ENCODE data around the gene CHST2.
"Not testable (repeated sequence)": the region's sequence is repeated elsewhere in the genome, so short reads cannot be mapped to it uniquely, and the experiment has no call there.

The CHST2 gene, protein sequence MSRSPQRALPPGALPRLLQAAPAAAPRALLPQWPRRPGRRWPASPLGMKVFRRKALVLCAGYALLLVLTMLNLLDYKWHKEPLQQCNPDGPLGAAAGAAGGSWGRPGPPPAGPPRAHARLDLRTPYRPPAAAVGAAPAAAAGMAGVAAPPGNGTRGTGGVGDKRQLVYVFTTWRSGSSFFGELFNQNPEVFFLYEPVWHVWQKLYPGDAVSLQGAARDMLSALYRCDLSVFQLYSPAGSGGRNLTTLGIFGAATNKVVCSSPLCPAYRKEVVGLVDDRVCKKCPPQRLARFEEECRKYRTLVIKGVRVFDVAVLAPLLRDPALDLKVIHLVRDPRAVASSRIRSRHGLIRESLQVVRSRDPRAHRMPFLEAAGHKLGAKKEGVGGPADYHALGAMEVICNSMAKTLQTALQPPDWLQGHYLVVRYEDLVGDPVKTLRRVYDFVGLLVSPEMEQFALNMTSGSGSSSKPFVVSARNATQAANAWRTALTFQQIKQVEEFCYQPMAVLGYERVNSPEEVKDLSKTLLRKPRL

DNA sequence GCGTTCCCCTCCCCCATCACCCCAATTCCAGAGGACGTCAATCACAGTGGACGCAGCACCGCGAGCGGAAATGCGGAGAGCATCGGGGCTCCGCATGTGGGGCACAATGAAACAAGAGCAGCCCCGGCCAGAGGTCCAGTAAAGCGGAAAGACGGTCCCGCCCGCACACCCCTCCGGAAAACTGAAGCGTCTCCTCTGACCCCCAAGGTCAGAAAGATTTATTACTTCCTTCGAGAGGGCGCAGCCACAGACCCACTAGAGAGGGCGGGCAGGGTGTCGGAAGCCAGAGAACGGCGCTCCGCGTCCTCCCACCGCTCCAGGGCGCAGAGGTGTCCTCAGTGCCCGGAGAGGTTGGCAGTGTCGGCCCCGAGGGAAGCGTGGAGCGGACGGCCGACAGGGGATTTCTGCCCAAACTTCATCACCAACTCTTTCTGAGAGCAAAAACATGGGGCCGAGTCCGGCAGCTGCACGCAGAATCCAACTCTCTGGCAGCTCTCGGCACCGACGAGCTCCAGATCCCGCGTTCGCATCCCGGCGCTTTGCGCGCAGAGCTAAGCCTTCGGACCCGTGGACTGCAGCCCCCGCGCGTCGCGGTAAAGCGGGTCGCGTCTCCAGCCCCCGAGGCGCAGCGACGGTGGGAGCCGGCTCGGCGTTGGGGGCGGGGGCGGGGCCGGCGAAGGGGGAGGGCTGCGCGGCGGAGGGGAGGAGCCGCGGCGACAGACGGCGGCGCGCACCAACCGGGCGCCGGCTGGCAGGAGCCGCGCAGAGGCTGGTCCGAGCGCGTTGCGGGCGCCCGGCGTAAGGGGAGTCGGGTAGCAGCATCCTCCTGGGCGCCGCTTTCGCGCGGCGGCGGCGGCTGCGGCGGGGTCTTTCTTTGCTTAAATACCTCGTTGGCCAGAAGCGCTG is at the start of gene CHST2:
TSS of gene CHST2 (plus strand) at position 763 of the 906 bp plus-strand sequence. CDS start 1,046 bp downstream, outside the sequence.
- peak within 1 kb of the TSS; percentile 63 for H3K4me3 ChIP-seq (ENCODE audit: low read depth, low read length)

GRCh38 chr3:143070977-143071551 is 48.5 kb upstream of the CHST2 start:
- DNase-seq (ENCODE audit: low read depth), result no peak
- no peak overlapping the region for H3K4me3 ChIP-seq (ENCODE audit: low read depth, low read length)
- TF ChIP-seq, protein P1, sequence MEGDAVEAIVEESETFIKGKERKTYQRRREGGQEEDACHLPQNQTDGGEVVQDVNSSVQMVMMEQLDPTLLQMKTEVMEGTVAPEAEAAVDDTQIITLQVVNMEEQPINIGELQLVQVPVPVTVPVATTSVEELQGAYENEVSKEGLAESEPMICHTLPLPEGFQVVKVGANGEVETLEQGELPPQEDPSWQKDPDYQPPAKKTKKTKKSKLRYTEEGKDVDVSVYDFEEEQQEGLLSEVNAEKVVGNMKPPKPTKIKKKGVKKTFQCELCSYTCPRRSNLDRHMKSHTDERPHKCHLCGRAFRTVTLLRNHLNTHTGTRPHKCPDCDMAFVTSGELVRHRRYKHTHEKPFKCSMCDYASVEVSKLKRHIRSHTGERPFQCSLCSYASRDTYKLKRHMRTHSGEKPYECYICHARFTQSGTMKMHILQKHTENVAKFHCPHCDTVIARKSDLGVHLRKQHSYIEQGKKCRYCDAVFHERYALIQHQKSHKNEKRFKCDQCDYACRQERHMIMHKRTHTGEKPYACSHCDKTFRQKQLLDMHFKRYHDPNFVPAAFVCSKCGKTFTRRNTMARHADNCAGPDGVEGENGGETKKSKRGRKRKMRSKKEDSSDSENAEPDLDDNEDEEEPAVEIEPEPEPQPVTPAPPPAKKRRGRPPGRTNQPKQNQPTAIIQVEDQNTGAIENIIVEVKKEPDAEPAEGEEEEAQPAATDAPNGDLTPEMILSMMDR (IDR thresholded peaks at IDR 0.05; ENCODE audit: low read depth, low read length), result no peak
- TF ChIP-seq MAX (IDR thresholded peaks at IDR 0.05; ENCODE audit: low read depth, low read length), result no peak
- no peak for TF ChIP-seq POLR2A (IDR thresholded peaks at IDR 0.05; ENCODE audit: extremely low read depth, insufficient read length)
- TF ChIP-seq MYC (IDR thresholded peaks at IDR 0.05; ENCODE audit: low read depth, low read length), result no peak

More for the DNA sequence above, at the start of gene CHST2:
- peak; percentile 82 for DNase-seq (ENCODE audit: low read depth)
- peak; percentile 21 for TF ChIP-seq POLR2A (IDR thresholded peaks at IDR 0.05; ENCODE audit: extremely low read depth, insufficient read length)
- TF ChIP-seq, protein P1 (IDR thresholded peaks at IDR 0.05; ENCODE audit: low read depth, low read length), result no peak

DNA sequence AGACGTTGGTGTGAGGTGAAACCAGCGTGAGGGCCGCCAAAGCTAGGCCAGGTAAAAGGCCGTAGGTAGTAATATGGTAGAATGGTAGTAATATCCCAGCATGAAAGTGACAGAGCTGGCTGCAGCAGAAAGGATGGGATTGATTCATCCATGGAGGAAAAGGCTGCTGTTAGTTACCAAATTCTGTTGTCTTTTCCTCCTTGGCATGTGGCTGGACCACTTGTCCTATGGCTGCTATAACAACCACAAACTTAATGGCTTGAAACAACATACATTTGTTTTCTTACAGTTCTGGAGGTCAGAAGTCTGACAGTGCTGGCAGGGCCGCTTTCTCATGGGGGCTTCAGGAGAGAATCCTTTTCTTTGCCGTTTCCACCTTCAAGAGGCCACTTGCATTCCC is 47.8 kb upstream of the CHST2 start:
- no peak overlapping the region for H3K4me3 ChIP-seq (ENCODE audit: low read depth, low read length)
- no peak for TF ChIP-seq POLR2A (IDR thresholded peaks at IDR 0.05; ENCODE audit: extremely low read depth, insufficient read length)
- TF ChIP-seq, protein P1 (IDR thresholded peaks at IDR 0.05; ENCODE audit: low read depth, low read length), result no peak
- no peak for TF ChIP-seq MYC (IDR thresholded peaks at IDR 0.05; ENCODE audit: low read depth, low read length)
- no peak for DNase-seq (ENCODE audit: low read depth)

- not testable (repeated sequence) for DNase-seq (ENCODE audit: low read depth)
Measured at GRCh38 chr3:143072298-143073020, 47.1 kb upstream of the CHST2 start.

GRCh38 chr3:143073541-143073940 is 46.0 kb upstream of the CHST2 start:
- not testable (repeated sequence) for DNase-seq (ENCODE audit: low read depth); H3K4me3 ChIP-seq (ENCODE audit: low read depth, low read length)

More at GRCh38 chr3:143072298-143073020, 47.1 kb upstream of the CHST2 start:
- not testable (repeated sequence) for H3K4me3 ChIP-seq (ENCODE audit: low read depth, low read length)

DNA sequence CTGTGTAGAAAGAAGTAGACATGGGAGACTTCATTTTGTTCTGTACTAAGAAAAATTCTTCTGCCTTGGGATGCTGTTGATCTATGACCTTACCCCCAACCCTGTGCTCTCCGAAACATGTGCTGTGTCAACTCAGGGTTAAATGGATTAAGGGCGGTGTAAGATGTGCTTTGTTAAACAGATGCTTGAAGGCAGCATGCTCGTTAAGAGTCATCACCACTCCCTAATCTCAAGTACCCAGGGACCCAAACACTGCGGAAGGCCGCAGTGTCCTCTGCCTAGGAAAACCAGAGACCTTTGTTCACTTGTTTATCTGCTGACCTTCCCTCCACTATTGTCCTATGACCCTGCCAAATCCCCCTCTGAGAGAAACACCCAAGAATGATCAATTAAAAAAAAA is 45.6 kb upstream of the CHST2 start:
- DNase-seq (ENCODE audit: low read depth); H3K4me3 ChIP-seq (ENCODE audit: low read depth, low read length): not testable (repeated sequence)

DNA sequence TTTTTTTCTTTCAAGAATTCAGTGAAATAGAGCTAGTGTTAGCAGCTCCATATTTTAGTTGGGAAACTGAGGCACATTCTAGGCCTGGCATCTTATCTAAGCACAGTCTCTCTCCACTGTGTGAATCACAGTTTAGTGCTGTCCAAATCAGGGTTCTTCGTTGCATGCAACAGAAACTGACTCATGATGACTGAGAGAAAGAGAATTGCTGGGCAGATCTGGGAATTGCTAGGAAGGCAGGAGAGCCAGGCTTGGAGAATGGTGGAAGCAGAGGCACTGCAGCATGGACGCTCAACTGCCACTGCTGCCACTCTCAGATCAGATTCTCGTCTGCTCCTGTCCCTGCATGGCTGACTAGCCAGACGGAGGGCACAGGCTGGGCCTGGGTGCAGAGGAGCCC is 40.7 kb upstream of the CHST2 start:
- H3K4me3 ChIP-seq (ENCODE audit: low read depth, low read length), result no peak overlapping the region
- no peak for TF ChIP-seq MAX (IDR thresholded peaks at IDR 0.05; ENCODE audit: low read depth, low read length)
- no peak for TF ChIP-seq POLR2A (IDR thresholded peaks at IDR 0.05; ENCODE audit: extremely low read depth, insufficient read length)
- no peak for TF ChIP-seq MYC (IDR thresholded peaks at IDR 0.05; ENCODE audit: low read depth, low read length)
- TF ChIP-seq, protein P1 (IDR thresholded peaks at IDR 0.05; ENCODE audit: low read depth, low read length), result no peak
- no peak for DNase-seq (ENCODE audit: low read depth)
